WTC11 (cell line): Measurements from ENCODE around the gene SLC10A7. TPM values are rescaled to one million over a fixed set of nuclear protein-coding genes. Genes with fewer than 3 reads are reported as not detected.

Experiments used
- ATAC-seq: fragments of 200-7000 bp; cut with Tn5 transposase; 2 replicates; pipeline ENCODE4 v1.10.0; 2021; ENCODE audit warnings: mild to moderate bottlenecking, moderate library complexity
- CTCF ChIA-PET: fragments of 300-600 bp; sonication (Branson Sonifier 250); formaldehyde crosslinking; loops from one replicate; lab custom pipeline; 2021; ENCODE audit warnings: antibody characterized with exemption; lab: Charles Lee
- POLR2A ChIA-PET: fragments of 350-600 bp; sonication (Branson Sonifier 250); formaldehyde crosslinking; loops from one replicate; lab custom pipeline; 2021; ENCODE audit warnings: antibody characterized with exemption; lab: Charles Lee
- DNase-seq: peaks from one replicate; pipeline ENCODE4 v3.0.0; 2021; ENCODE audit warnings: low spot score
- H3K27ac Mint-ChIP-seq: 2 replicates; pipeline ENCODE4 v1.8.0; 2021; ENCODE audit warnings: mixed read lengths
- H3K27me3 Mint-ChIP-seq: 2 replicates; pipeline ENCODE4 v1.8.0; 2021; ENCODE audit warnings: low read depth, mild to moderate bottlenecking, moderate library complexity, mixed read lengths
- H3K36me3 Mint-ChIP-seq: 2 replicates; pipeline ENCODE4 v1.8.0; 2021; ENCODE audit warnings: mixed read lengths
- H3K4me1 Mint-ChIP-seq: 2 replicates; pipeline ENCODE4 v1.8.0; 2022; ENCODE audit warnings: mixed read lengths
- H3K4me3 Mint-ChIP-seq: 2 replicates; pipeline ENCODE4 v1.8.0; 2021; ENCODE audit warnings: mild to moderate bottlenecking, moderate library complexity, mixed read lengths
- H3K9me3 Mint-ChIP-seq: 2 replicates; pipeline ENCODE4 v1.8.0; 2021; ENCODE audit warnings: mixed read lengths
- ELF4 ChIP-seq: sonication (generic); formaldehyde crosslinking; IDR thresholded peaks from 2 replicates; pipeline ENCODE4 v1.8.1; 2022; ENCODE audit warnings: low read depth, mild to moderate bottlenecking, moderate library complexity, missing genetic modification reagents
- GRHL2 ChIP-seq: fragments of 250-450 bp; sonication (Bioruptor Pico); IDR thresholded peaks from 2 replicates; pipeline ENCODE4 v1.8.0; 2022; ENCODE audit warnings: mild to moderate bottlenecking, moderate library complexity; ENCODE audit not compliant: insufficient replicate concordance, severe bottlenecking
- IRF2 ChIP-seq: sonication (generic); formaldehyde crosslinking; IDR thresholded peaks from 2 replicates; pipeline ENCODE4 v1.8.0; 2022; ENCODE audit warnings: low read depth, missing genetic modification reagents, borderline replicate concordance
- KAT7 ChIP-seq: sonication (generic); formaldehyde crosslinking; IDR thresholded peaks from 2 replicates; pipeline ENCODE4 v1.8.1; 2023; ENCODE audit warnings: missing genetic modification reagents, mild to moderate bottlenecking, borderline replicate concordance
- NFATC4 ChIP-seq: fragments of 250-450 bp; sonication (Bioruptor Pico); IDR thresholded peaks from 2 replicates; pipeline ENCODE4 v1.9.0; 2021; ENCODE audit warnings: mild to moderate bottlenecking
- OVOL2 ChIP-seq: fragments of 250-450 bp; sonication (Bioruptor Pico); IDR thresholded peaks from 2 replicates; pipeline ENCODE4 v1.9.0; 2021; ENCODE audit warnings: mild to moderate bottlenecking, borderline replicate concordance
- RORB ChIP-seq: fragments of 250-450 bp; sonication (Bioruptor Pico); IDR thresholded peaks from 2 replicates; pipeline ENCODE4 v1.9.0; 2021; ENCODE audit warnings: mild to moderate bottlenecking
- SP1 ChIP-seq: sonication (generic); formaldehyde crosslinking; conservative IDR thresholded peaks from 2 replicates; pipeline ENCODE4 v1.8.1; 2022; ENCODE audit warnings: missing genetic modification reagents
- ZBTB21 ChIP-seq: sonication (generic); formaldehyde crosslinking; IDR thresholded peaks from 2 replicates; pipeline ENCODE4 v1.8.1; 2023; ENCODE audit warnings: mild to moderate bottlenecking, missing genetic modification reagents, borderline replicate concordance
- total RNA-seq: library from RNA; stranded (reverse); gene quantifications from 3 replicates; pipeline ENCODE4 v1.2.3, GENCODE V29; 2021
- TF ChIP-seq, protein P1 (sequence below): sonication (generic); formaldehyde crosslinking; IDR thresholded peaks from 2 replicates; pipeline ENCODE4 v1.8.0; 2022; ENCODE audit warnings: missing genetic modification reagents
- TF ChIP-seq, protein P2 (sequence below): sonication (generic); formaldehyde crosslinking; IDR thresholded peaks from 2 replicates; pipeline ENCODE4 v1.8.1; 2023; ENCODE audit warnings: mild to moderate bottlenecking, missing genetic modification reagents
- TF ChIP-seq, protein P3 (sequence below): fragments of 200-600 bp; IDR thresholded peaks from 2 replicates; pipeline ENCODE4 v1.8.0; 2022; ENCODE audit warnings: antibody characterized with exemption
- TF ChIP-seq, protein P4 (sequence below): fragments of 250-450 bp; sonication (Bioruptor Pico); IDR thresholded peaks from 2 replicates; pipeline ENCODE4 v1.9.0; 2021; ENCODE audit warnings: mild to moderate bottlenecking, borderline replicate concordance
- TF ChIP-seq, protein P5 (sequence below): fragments of 250-450 bp; sonication (Bioruptor Pico); IDR thresholded peaks from 2 replicates; pipeline ENCODE4 v1.9.0; 2021; ENCODE audit warnings: moderate library complexity, mild to moderate bottlenecking, inconsistent platforms, borderline replicate concordance
- TF ChIP-seq, protein P6 (sequence below): sonication (generic); formaldehyde crosslinking; IDR thresholded peaks from 2 replicates; pipeline ENCODE4 v1.8.1; 2022; ENCODE audit warnings: missing genetic modification reagents, borderline replicate concordance

Gene SLC10A7
- total RNA-seq, 1 experiment from 2014 or later = 5.0 TPM

DNA sequence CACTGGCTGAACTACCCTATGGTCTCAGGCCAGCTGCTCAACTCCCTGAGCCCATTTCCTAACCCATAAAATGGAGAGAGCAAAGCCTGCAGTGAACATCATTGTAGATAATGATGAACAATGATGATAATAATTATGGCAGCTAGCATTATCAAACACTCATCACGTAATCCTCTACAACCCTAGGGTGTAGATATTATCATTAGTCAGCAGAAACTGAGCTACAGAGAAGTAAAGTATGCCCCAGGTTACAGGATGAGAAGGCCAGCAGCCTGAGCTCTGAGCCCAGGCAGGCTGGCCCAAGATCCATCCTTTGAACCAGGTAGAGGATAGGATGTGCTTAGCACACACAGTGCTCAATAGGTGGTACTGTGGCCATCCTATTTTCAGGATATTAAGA is 264.2 kb downstream of the SLC10A7 start (continued):
- TF ChIP-seq, protein P1, sequence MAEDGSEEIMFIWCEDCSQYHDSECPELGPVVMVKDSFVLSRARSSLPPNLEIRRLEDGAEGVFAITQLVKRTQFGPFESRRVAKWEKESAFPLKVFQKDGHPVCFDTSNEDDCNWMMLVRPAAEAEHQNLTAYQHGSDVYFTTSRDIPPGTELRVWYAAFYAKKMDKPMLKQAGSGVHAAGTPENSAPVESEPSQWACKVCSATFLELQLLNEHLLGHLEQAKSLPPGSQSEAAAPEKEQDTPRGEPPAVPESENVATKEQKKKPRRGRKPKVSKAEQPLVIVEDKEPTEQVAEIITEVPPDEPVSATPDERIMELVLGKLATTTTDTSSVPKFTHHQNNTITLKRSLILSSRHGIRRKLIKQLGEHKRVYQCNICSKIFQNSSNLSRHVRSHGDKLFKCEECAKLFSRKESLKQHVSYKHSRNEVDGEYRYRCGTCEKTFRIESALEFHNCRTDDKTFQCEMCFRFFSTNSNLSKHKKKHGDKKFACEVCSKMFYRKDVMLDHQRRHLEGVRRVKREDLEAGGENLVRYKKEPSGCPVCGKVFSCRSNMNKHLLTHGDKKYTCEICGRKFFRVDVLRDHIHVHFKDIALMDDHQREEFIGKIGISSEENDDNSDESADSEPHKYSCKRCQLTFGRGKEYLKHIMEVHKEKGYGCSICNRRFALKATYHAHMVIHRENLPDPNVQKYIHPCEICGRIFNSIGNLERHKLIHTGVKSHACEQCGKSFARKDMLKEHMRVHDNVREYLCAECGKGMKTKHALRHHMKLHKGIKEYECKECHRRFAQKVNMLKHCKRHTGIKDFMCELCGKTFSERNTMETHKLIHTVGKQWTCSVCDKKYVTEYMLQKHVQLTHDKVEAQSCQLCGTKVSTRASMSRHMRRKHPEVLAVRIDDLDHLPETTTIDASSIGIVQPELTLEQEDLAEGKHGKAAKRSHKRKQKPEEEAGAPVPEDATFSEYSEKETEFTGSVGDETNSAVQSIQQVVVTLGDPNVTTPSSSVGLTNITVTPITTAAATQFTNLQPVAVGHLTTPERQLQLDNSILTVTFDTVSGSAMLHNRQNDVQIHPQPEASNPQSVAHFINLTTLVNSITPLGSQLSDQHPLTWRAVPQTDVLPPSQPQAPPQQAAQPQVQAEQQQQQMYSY (CRISPR knock-in tag) = no peak
- TF ChIP-seq, protein P2, sequence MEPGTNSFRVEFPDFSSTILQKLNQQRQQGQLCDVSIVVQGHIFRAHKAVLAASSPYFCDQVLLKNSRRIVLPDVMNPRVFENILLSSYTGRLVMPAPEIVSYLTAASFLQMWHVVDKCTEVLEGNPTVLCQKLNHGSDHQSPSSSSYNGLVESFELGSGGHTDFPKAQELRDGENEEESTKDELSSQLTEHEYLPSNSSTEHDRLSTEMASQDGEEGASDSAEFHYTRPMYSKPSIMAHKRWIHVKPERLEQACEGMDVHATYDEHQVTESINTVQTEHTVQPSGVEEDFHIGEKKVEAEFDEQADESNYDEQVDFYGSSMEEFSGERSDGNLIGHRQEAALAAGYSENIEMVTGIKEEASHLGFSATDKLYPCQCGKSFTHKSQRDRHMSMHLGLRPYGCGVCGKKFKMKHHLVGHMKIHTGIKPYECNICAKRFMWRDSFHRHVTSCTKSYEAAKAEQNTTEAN = no peak
- TF ChIP-seq, protein P3, sequence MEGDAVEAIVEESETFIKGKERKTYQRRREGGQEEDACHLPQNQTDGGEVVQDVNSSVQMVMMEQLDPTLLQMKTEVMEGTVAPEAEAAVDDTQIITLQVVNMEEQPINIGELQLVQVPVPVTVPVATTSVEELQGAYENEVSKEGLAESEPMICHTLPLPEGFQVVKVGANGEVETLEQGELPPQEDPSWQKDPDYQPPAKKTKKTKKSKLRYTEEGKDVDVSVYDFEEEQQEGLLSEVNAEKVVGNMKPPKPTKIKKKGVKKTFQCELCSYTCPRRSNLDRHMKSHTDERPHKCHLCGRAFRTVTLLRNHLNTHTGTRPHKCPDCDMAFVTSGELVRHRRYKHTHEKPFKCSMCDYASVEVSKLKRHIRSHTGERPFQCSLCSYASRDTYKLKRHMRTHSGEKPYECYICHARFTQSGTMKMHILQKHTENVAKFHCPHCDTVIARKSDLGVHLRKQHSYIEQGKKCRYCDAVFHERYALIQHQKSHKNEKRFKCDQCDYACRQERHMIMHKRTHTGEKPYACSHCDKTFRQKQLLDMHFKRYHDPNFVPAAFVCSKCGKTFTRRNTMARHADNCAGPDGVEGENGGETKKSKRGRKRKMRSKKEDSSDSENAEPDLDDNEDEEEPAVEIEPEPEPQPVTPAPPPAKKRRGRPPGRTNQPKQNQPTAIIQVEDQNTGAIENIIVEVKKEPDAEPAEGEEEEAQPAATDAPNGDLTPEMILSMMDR = no peak
- TF ChIP-seq ZBTB21 (CRISPR knock-in tag) (no peak), GRHL2 (CRISPR knock-in tag) (no peak), NFATC4 (CRISPR knock-in tag) (no peak)
- TF ChIP-seq, protein P4, sequence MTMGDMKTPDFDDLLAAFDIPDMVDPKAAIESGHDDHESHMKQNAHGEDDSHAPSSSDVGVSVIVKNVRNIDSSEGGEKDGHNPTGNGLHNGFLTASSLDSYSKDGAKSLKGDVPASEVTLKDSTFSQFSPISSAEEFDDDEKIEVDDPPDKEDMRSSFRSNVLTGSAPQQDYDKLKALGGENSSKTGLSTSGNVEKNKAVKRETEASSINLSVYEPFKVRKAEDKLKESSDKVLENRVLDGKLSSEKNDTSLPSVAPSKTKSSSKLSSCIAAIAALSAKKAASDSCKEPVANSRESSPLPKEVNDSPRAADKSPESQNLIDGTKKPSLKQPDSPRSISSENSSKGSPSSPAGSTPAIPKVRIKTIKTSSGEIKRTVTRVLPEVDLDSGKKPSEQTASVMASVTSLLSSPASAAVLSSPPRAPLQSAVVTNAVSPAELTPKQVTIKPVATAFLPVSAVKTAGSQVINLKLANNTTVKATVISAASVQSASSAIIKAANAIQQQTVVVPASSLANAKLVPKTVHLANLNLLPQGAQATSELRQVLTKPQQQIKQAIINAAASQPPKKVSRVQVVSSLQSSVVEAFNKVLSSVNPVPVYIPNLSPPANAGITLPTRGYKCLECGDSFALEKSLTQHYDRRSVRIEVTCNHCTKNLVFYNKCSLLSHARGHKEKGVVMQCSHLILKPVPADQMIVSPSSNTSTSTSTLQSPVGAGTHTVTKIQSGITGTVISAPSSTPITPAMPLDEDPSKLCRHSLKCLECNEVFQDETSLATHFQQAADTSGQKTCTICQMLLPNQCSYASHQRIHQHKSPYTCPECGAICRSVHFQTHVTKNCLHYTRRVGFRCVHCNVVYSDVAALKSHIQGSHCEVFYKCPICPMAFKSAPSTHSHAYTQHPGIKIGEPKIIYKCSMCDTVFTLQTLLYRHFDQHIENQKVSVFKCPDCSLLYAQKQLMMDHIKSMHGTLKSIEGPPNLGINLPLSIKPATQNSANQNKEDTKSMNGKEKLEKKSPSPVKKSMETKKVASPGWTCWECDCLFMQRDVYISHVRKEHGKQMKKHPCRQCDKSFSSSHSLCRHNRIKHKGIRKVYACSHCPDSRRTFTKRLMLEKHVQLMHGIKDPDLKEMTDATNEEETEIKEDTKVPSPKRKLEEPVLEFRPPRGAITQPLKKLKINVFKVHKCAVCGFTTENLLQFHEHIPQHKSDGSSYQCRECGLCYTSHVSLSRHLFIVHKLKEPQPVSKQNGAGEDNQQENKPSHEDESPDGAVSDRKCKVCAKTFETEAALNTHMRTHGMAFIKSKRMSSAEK = no peak

DNA sequence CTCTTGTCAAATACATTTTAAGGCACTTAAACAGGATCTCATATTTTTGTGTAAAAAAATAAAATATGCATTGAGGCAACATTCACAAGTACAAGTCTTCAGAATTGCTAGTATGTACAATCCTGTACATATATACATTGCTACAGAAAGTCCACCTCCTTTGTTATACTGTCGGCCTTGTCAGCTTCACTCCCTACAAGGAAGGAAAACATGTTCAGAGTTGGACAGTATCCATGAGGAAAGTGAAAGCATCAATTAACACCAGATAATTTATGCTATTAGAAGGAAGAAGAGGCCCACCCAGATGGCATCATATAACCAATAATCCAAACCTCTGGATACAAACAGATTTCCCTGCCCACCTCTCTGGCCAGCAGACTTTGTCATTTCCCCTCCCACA is 265.4 kb downstream of the SLC10A7 start:
- H3K27me3 Mint-ChIP-seq = no peaks in the 10 kb centered on the region
- no peak overlapping the region for H3K27ac Mint-ChIP-seq
- H3K4me1 Mint-ChIP-seq = no peaks in the 10 kb centered on the region
- no peaks in the 10 kb centered on the region for H3K36me3 Mint-ChIP-seq
- no peak for DNase-seq
- H3K9me3 Mint-ChIP-seq = no peaks in the 10 kb centered on the region
- ChIA-PET POLR2A (no interaction called here), CTCF (no interaction called here)
- ATAC-seq = no peak
- no peak for TF ChIP-seq GRHL2 (CRISPR knock-in tag)
- TF ChIP-seq SP1 = no peak
- no peak for TF ChIP-seq OVOL2 (CRISPR knock-in tag)
- TF ChIP-seq KAT7 (CRISPR knock-in tag) = no peak
- TF ChIP-seq RORB (CRISPR knock-in tag) = no peak
- TF ChIP-seq, protein P5, sequence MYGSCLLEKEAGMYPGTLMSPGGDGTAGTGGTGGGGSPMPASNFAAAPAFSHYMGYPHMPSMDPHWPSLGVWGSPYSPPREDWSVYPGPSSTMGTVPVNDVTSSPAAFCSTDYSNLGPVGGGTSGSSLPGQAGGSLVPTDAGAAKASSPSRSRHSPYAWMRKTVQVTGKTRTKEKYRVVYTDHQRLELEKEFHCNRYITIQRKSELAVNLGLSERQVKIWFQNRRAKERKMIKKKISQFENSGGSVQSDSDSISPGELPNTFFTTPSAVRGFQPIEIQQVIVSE = no peak
- TF ChIP-seq IRF2 (CRISPR knock-in tag) = no peak
- no peak for TF ChIP-seq ELF4 (CRISPR knock-in tag)
- TF ChIP-seq, protein P6, sequence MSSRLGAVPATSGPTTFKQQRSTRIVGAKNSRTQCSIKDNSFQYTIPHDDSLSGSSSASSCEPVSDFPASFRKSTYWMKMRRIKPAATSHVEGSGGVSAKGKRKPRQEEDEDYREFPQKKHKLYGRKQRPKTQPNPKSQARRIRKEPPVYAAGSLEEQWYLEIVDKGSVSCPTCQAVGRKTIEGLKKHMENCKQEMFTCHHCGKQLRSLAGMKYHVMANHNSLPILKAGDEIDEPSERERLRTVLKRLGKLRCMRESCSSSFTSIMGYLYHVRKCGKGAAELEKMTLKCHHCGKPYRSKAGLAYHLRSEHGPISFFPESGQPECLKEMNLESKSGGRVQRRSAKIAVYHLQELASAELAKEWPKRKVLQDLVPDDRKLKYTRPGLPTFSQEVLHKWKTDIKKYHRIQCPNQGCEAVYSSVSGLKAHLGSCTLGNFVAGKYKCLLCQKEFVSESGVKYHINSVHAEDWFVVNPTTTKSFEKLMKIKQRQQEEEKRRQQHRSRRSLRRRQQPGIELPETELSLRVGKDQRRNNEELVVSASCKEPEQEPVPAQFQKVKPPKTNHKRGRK (CRISPR knock-in tag) = no peak
- H3K4me3 Mint-ChIP-seq = no peak overlapping the region
